Stimulated activated naive CD4-positive, alpha-beta T cell (primary cell): ENCODE measurements around the gene AIF1.
A peak's percentile ranks its signal among the peaks of the same experiment; 100 is the strongest.

Experiments used
- DNase-seq, 6 experiments: peaks; one replicate each; lab custom pipeline; 2025; lab: John Stamatoyannopoulos, UW

Gene AIF1

GRCh38 chr6:31663961-31664789, 49.1 kb downstream of the AIF1 start:
- no peak for DNase-seq

- DNase-seq: peak; percentile 81 to 92 (median 86)
These were observed 49.9 kb downstream of the AIF1 start, which contains the start of gene GPANK1 for GRCh38 chr6:31664790-31665500. TSS of gene GPANK1 (minus strand) at chr6:31664997. CDS start at chr6:31664478, 519 bp downstream.

GRCh38 chr6:31665501-31666336, 50.7 kb downstream of the AIF1 start, which contains the start of gene CSNK2B:
TSS of gene CSNK2B (plus strand) at chr6:31666080. CDS start at chr6:31666832, 752 bp downstream.
- peak; percentile 92 to 98 (median 97) for DNase-seq

- DNase-seq: no peak
These were observed 51.4 kb downstream of the AIF1 start for GRCh38 chr6:31666337-31666965.
